Measurements from ENCODE around the gene DNHD1.

DNHD1 gene, protein sequence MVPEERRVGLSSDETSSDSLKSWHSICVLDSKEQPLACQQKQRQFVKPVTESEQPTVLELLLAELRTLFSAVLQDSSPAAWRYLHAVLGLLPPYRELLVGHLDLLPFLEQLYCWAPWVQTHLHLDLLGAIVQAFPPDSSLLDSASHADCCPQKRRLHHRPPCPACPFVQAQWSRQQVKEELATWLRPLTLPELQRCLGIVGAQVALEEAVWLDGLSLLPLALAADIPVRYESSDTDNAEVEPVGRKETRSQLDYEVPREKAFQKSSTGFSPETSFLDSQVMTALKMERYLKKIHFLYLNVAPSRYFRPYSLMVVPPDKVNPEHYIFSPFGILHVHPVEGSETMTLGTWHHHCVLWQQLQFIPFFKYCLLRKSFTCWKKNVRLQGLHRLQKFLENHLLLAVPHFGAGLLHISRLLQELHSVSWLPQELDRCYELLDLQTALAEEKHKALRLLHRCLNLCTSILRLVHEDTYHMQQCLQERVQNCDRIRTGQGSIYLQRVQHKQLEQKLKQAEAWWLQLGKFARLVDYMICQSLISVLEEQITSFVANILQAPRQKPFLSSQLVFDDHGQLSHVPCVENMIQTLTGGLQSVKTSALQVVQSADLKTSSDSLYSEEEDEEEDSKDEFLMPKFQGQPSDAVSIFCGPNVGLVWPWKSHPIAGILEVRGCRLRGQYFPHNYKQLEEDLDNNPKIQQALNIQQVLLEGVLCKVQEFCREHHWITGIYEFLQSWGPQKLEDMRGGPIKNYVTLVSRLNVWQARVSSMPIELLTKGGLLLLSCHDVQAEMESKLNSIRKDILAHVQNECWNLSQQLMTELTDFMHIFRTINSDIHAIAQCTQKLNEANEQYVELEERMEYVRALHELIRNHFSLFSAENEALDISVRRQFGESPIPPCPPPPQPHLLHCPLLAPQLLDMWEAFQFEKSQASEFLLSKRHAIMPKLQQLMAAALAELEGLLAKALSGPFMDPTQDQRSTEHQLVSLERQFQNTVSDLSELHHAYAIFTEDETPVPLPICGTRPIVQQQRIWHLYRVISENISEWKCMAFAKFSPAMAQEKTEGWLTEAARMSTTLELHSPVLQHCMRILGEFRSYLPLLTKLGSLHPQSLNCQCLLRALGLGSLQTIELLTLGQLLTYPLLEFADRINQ (N-terminal part only)

DNA sequence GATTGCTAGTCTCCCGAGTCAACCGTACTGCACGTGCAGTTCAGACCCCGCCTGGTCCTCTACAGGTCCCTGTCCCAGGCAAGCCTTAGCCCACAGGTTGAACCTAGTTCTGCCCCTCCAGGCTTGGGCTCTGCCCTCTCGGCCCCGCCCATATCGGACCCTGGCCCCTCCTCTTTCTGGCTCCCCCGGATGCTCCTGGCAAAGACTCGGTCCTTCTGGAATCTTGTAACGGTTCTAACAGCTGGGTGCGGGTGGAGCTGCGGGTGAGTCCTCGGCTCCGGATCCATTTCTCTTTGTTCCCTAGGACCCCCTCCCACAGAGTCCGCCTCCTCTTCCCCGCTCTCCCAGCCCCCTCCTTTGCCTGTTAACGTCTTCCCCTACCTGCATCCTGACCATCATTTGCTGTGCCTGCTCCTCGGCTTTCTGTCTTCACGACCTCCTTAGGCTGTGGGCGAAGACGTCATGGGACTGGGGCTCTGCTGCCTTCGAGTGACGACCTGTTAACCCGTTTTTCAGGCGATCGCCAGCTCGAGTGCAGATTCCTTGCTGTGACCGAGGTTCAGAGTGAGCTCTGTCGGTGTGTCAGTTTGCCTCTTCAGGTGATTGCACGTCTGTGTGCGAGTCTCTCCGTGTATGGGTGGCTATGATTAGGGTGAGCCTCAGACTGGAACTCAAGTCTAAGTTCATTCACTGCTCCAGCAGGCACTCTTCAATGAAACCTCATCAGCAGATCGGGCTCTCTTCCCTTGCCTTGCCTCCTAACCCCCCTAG lies at the start of gene DNHD1:
DNHD1 (plus strand) TSS at position 212 of the 771 bp plus-strand sequence. CDS start 936 bp downstream, outside the sequence.
- H3K36me3 ChIP-seq (ENCODE audit: insufficient read depth, low read length): no peaks in the 10 kb centered on the region; the same call in none of the 2 replicates
- H3K9ac ChIP-seq (ENCODE audit: low read depth, low read length): peak within 1 kb of the TSS; percentile 35; the same call in 1 of the 2 replicates
- peaks cover 9% of the 10 kb centered on the region; the same call in 1 of the 2 replicates for H3K4me1 ChIP-seq (ENCODE audit: insufficient read depth, low read length)
- no peaks in the 10 kb centered on the region for H3K9me3 ChIP-seq (ENCODE audit: control insufficient read depth, insufficient read depth, low read length)

DNA sequence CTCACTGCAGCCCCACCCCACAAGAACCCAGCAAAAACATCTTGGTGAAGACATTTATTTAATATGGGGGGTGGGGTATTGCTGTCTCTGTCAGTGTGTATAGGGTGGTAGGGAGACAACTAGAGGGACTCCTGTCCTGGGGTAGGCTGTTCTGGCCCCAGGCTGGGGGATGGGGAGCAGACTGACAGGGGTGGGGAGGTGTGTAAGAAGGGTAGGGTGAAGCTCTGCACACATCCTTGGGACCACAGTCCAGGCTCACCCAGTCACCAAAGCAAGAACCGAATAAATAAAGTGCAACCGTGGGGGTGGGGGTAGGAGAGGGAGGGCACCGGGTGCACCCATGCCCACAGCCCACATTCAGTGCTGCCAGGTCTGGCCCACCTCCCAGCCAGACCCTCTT lies 48.5 kb upstream of the DNHD1 start:
- Histone ChIP-seq H3K4me1 (ENCODE audit: insufficient read depth, low read length) (no peaks in the 10 kb centered on the region), H3K36me3 (ENCODE audit: insufficient read depth, low read length) (no peaks in the 10 kb centered on the region), H3K9me3 (ENCODE audit: control insufficient read depth, insufficient read depth, low read length) (no peaks in the 10 kb centered on the region), H3K9ac (ENCODE audit: low read depth, low read length) (no peak overlapping the region)

DNA sequence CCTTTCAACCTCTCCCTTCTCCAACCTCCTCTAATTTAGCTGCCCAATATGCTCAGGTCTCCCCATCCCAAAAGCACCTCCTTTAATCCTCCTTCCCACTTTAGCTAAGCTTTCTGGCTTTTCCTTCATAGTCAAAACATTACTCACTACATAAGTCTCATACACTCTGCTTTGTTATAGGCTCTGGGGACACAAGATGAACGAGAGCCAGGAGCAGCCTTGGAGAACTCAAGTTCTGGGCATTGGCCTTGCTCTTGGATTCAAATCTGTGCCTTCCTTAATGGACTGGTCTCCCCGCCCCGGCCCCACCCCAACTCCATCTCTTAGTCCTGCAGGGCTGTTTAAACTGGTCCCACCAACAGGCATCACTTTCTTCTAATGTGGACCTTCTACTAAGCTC lies 44.9 kb upstream of the DNHD1 start:
- Histone ChIP-seq H3K9ac (ENCODE audit: low read depth, low read length) (no peak overlapping the region), H3K9me3 (ENCODE audit: control insufficient read depth, insufficient read depth, low read length) (no peaks in the 10 kb centered on the region), H3K4me1 (ENCODE audit: insufficient read depth, low read length) (no peaks in the 10 kb centered on the region), H3K36me3 (ENCODE audit: insufficient read depth, low read length) (no peaks in the 10 kb centered on the region)

DNA sequence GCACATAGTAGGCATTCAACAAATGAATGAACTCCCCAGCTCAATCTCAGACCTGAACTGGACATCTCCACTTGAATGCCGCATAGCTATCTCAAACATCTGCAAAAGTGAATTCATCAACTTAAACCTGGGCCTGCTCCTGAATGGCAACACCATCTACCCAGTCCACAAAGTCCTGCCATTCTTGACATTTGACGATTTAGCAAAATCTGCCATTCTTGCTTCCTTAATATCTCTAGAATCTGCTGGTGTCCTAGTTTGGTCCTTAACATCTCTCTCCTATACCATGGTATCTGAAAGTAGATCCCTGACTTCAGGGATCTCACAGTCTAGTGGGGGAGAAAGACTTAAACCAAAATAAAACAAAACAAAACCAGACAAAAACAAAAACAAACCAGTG lies 43.9 kb upstream of the DNHD1 start:
- H3K36me3 ChIP-seq (ENCODE audit: insufficient read depth, low read length): no peaks in the 10 kb centered on the region
- no peak overlapping the region for H3K9ac ChIP-seq (ENCODE audit: low read depth, low read length)
- H3K9me3 ChIP-seq (ENCODE audit: control insufficient read depth, insufficient read depth, low read length): no peaks in the 10 kb centered on the region
- H3K4me1 ChIP-seq (ENCODE audit: insufficient read depth, low read length): no peaks in the 10 kb centered on the region

DNA sequence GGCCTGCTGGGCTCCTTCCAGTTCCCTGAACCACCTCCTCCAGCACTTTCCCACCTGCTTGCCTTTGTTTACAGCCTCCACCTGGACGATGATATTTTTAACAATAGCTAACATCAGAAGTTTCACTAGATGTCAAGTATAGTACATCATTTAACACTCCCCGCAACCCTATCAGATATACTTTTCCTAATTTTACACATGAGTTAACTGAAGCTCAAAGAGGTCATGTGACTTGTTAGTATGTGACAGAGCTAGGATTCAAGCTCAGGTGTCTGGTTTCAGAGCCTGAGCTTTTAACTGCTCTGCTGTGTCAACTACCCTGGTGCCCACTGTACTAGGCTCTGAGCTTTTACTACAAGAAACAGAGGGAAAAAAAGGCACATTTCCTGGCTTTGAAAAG lies 42.0 kb upstream of the DNHD1 start:
- H3K4me1 ChIP-seq (ENCODE audit: insufficient read depth, low read length): no peaks in the 10 kb centered on the region
- no peak overlapping the region for H3K9ac ChIP-seq (ENCODE audit: low read depth, low read length)
- no peaks in the 10 kb centered on the region for H3K36me3 ChIP-seq (ENCODE audit: insufficient read depth, low read length)

DNA sequence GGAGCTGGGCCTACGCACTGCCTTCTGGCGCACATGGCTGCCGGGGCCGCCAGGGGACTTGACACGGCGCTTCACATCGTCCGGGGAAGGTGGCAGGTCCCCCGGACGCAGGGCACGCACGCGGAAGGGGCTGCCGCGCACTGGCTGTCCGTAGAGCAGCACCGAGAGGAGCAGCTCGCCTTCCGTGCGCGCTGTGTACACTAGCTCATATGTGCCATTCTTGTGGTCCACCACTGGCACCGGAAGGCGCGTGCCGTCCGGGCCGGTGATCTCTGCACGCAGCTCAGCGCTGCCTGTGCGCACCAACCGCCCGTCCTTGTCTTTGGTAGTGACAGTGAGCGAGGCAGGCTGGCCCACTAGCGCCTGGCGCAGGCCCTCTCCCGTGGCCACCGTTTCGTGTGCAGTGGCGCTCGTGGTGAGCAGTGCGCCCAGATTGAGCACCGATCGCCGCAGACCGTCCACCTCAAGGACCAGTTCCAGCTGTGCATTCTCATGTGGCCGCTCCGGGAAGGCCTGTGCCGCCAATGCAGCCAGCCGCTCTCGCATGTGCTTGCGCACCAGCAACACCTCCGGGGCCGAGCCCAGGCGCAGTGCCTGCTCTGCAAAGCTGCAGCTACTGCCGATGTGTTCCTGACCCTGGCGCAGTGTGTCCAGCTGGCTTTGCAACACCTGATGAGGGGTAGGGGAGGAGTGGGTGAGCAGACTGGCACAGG lies 40.6 kb upstream of the DNHD1 start:
- Histone ChIP-seq H3K9me3 (ENCODE audit: control insufficient read depth, insufficient read depth, low read length) (no peaks in the 10 kb centered on the region), H3K36me3 (ENCODE audit: insufficient read depth, low read length) (no peaks in the 10 kb centered on the region), H3K9ac (ENCODE audit: low read depth, low read length) (no peak overlapping the region), H3K4me1 (ENCODE audit: insufficient read depth, low read length) (no peaks in the 10 kb centered on the region)

More for the DNA sequence above, 42.0 kb upstream of the DNHD1 start:
- H3K9me3 ChIP-seq (ENCODE audit: control insufficient read depth, insufficient read depth, low read length): no peaks in the 10 kb centered on the region

DNA sequence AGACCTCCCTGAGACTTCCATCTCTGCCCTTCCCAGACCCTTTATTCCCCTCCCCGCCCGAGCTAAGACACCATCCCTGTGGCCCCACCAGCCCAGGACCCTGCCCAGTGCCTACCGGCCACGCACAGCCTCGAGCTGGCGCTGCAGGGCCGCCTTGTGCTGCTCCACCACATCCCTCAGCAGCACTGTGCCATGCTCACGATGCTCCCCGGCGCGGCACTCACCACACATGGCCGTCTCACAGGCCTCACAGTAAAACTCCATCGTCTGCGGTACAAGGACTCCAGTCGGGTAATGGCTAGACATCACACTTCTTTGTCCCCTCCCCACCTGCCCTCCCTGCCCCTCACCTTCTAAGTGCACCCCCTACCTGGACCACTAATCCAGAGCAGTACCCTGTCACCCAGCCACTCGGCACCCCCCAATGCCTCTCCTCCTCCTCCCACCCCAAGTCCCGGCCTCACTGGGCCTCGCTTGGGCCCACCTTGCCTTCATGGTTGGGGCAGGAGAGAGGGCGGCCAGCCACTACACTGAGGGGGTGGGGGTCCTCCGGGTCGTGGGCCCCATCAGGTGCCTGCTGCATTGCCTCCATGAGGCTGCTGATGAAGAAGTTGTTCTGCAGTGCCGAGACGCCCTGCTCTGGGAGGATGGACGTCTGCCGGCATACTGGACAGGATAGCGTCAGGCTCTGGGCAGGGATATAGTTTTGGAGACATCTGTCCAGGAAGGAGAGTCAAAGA lies 39.3 kb upstream of the DNHD1 start:
- Histone ChIP-seq H3K36me3 (ENCODE audit: insufficient read depth, low read length) (no peaks in the 10 kb centered on the region), H3K4me1 (ENCODE audit: insufficient read depth, low read length) (no peaks in the 10 kb centered on the region), H3K9ac (ENCODE audit: low read depth, low read length) (no peak overlapping the region), H3K9me3 (ENCODE audit: control insufficient read depth, insufficient read depth, low read length) (no peaks in the 10 kb centered on the region)

DNA sequence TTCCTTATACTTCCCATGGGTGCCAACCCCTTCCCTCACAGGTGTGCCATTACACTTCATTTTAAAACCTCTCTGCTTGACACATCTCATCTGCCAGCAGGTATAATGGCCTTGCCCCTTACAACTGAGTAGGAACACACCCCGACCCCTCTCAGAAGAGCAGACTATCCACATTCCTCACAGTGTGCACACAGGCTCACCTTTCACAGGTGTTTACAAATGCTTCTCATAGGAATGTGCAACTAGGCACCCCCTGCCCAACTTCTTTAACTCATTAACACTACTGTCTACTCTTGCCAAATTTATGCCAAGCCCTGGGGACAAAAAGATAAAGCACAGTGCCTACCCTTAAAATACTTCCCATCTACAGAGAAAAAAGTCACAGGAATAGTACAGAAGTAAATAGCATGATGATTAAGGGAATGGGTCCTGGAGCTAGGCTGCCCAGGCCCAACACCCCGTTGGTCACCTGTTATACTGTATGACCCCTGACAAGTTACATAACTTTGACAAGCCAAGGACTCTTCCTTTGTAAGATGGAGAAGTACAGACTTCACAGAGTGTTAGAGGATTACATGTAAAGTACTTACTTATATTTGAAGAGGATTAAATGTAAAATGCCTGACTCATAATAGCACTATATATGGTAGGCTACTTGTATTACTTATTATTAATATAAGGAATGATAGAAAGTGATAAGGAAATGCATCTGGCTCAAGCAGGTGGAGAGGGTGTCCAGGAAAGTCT lies 38.6 kb upstream of the DNHD1 start:
- Histone ChIP-seq H3K4me1 (ENCODE audit: insufficient read depth, low read length) (no peaks in the 10 kb centered on the region), H3K9me3 (ENCODE audit: control insufficient read depth, insufficient read depth, low read length) (no peaks in the 10 kb centered on the region)

DNA sequence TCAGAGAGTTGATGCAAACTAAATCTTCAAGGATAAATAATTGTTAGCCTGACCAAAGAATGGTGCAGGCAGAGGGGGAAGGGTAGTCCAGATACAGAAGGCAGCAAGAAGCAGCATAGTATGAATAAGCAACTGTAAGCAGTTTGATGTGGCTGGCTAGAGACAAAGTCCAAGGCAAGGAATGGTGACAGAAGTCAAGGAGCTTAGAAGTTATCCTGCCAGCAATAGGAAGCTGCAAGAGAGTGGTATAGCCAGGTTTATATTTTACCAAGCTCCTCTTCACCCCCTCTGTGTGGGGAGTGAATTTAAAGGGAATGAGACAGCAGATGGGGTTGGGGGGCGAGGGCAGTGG lies 38.0 kb upstream of the DNHD1 start:
- H3K9ac ChIP-seq (ENCODE audit: low read depth, low read length): no peak overlapping the region
- no peaks in the 10 kb centered on the region; the same call in 1 of the 2 replicates for H3K36me3 ChIP-seq (ENCODE audit: insufficient read depth, low read length)
- no peaks in the 10 kb centered on the region for H3K4me1 ChIP-seq (ENCODE audit: insufficient read depth, low read length)
- H3K9me3 ChIP-seq (ENCODE audit: control insufficient read depth, insufficient read depth, low read length): no peaks in the 10 kb centered on the region

More for the DNA sequence above, 38.6 kb upstream of the DNHD1 start:
- Histone ChIP-seq H3K36me3 (ENCODE audit: insufficient read depth, low read length) (no peaks in the 10 kb centered on the region), H3K9ac (ENCODE audit: low read depth, low read length) (no peak overlapping the region)

DNA sequence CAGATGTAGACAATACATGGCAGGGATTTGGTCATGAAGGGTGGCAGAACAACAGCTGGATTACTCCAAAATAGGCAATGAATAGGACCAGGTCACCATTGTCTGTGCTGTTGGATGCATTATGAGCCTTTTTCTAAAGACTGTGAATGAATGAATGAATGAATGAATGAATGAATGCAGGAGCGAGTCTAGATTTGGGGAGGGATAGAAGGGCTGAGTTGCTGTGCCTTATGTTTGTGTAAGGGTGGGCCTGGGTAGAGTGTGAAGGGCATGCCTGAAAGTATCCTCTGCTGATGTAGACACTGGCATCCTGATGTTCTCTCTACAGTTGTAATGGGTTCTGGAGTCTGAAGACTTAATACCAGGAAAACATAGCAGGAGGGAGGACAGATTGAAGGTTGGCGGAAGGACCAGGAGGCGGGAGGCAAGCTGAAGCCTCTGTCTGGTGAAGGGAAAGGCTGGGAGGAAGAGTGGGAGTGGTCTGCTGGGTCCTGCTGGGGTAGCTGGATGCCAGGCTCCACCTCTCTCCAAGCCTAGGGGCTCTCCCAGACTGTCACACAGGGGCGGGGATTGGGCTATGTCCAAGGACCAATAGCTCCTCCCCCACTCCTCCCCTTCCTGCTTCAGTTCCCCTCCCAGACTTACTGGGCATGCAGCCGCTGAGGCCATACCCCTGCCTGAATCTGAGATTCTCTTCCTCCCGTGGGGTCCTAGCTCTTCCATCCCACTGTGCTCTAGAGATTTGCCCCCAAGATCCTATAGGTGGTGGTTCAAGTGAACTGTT lies 28.2 kb upstream of the DNHD1 start:
- H3K4me1 ChIP-seq (ENCODE audit: insufficient read depth, low read length): peaks cover 7% of the 10 kb centered on the region
- H3K9ac ChIP-seq (ENCODE audit: low read depth, low read length): no peak overlapping the region
- H3K36me3 ChIP-seq (ENCODE audit: insufficient read depth, low read length): no peaks in the 10 kb centered on the region; the same call in 1 of the 2 replicates
- no peaks in the 10 kb centered on the region for H3K9me3 ChIP-seq (ENCODE audit: control insufficient read depth, insufficient read depth, low read length)

DNA sequence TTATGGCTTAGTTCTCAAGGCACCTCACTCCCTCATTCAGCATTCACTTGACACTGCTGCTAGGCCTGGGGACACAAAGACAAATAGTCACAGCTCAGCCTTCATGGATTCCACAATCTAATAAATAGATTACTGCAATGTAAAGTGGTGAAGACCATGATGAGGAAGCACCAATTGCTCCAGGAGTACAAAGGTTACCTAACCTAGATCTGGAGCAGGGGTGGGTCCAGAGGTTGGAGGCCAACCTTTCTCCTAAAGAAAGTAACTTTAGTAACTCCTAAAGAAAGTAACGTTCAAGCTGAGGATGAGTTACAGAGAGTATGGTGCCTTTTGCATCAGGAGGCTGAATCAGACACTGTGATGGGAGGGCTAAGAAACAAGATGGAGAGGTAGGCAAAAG lies 27.5 kb upstream of the DNHD1 start:
- no peak overlapping the region for H3K9ac ChIP-seq (ENCODE audit: low read depth, low read length)
- H3K4me1 ChIP-seq (ENCODE audit: insufficient read depth, low read length): peaks cover 9% of the 10 kb centered on the region

DNA sequence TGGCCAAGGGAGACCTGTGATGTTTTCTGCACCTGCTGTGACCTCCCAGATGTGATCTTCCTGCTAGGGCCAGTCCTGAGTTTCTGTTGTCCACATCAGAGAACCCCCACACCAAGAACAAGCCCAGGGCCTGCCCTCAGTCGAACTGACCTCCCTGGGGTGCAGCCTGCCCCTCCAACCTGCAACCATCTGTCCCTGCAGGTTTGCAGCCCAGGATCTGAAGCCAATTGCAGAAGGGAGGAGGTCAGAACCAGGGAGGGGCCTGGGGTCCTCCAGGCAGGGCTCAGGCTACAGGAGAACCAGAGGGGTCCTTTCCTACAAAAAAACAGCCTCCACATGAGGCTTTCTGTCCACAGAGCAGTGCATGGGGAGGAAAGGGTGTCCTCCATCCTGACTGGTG lies 24.1 kb upstream of the DNHD1 start:
- H3K9ac ChIP-seq (ENCODE audit: low read depth, low read length): no peak overlapping the region; the same call in 1 of the 2 replicates
- peaks cover 1% of the 10 kb centered on the region; the same call in 1 of the 2 replicates for H3K36me3 ChIP-seq (ENCODE audit: insufficient read depth, low read length)
- H3K4me1 ChIP-seq (ENCODE audit: insufficient read depth, low read length): peaks cover 17% of the 10 kb centered on the region
- H3K9me3 ChIP-seq (ENCODE audit: control insufficient read depth, insufficient read depth, low read length): no peaks in the 10 kb centered on the region

More for the DNA sequence above, 27.5 kb upstream of the DNHD1 start:
- Histone ChIP-seq H3K9me3 (ENCODE audit: control insufficient read depth, insufficient read depth, low read length) (no peaks in the 10 kb centered on the region), H3K36me3 (ENCODE audit: insufficient read depth, low read length) (no peaks in the 10 kb centered on the region; the same call in 1 of the 2 replicates)

Measured in ES-I3 (cell line).